T-helper 1 cell treated with Interleukin-12 subunit alpha and Interleukin-12 subunit beta and Interleukin-4 antibody, amounts not matched to agents 30 μg/mL and 1 μg/mL, for 36 hours (primary cell): ENCODE data around the gene BRI3BP.

Experiments used
- H3K27ac Mint-ChIP-seq: one replicate; pipeline ENCODE4 v1.8.0; 2021; ENCODE audit warnings: mild to moderate bottlenecking, mixed read lengths
- H3K27me3 Mint-ChIP-seq: one replicate; pipeline ENCODE4 v1.8.0; 2021; ENCODE audit warnings: low read depth, mixed read lengths
- H3K36me3 Mint-ChIP-seq: one replicate; pipeline ENCODE4 v1.8.0; 2021; ENCODE audit warnings: low read depth, mixed read lengths
- H3K4me1 Mint-ChIP-seq: one replicate; pipeline ENCODE4 v1.8.0; 2021; ENCODE audit warnings: low read depth, mixed read lengths
- H3K4me3 Mint-ChIP-seq: one replicate; pipeline ENCODE4 v1.8.0; 2021; ENCODE audit warnings: mild to moderate bottlenecking, moderate library complexity, mixed read lengths
- H3K9me3 Mint-ChIP-seq: one replicate; pipeline ENCODE4 v1.8.0; 2021; ENCODE audit warnings: mixed read lengths

Gene BRI3BP

DNA sequence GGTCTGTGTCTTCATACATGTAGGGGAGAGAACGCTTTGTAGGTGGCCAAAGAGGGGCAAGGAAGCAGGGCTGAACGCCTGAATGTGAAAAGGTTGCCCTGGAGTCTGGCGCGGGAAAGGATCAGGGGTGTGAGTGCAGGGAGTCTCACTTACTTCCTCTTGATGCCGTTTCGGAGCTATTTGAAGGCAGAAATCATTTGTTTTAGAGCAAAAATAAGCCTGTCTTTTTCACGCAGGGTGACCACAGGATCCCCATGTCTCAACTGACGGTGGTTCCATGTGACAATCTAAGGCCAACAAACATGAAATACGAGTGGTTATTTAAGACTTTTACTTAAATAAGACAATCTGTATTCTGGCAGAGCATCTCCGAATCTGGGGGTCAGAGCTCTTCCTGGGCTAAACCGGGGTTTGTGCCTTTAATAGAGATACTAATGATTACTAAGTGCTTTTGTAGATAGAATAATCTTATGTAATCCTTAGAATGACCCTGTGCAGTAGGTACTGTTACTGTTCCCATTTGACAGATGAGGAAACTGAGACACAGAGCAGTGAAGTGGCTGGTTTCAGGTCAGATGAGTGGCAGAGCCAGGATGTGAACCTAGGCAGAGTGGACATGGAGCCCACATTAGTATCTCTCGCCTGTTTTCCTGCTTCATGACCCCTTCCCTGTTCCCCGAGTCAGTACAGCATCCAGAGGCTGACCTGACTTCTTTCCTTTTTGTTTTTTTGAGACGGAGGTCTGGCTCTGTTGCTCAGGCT is 1.9 kb downstream of the BRI3BP start:
- peaks cover 4% of the 10 kb centered on the region for H3K36me3 Mint-ChIP-seq
- H3K9me3 Mint-ChIP-seq, result no peaks in the 10 kb centered on the region

DNA sequence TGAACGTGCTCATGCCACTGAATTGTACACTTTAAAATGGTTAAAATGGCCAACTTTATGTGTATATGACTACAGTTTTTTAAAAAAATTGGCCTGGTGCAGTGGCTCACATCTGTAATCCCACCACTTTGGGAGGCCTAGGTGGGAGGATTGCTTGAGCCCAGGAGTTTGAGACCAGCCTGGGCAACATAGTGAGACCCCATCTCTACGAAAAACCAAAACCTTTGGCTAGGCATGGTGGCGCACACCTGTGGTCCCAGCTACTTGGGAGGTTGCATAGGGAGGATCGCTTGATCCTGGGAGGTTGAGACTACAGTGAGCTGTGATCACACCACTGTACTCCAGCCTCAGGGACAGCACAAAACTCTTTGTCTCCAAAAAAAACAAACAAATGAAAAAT is 5.3 kb downstream of the BRI3BP start:
- no peaks in the 10 kb centered on the region for H3K27me3 Mint-ChIP-seq
- no peaks in the 10 kb centered on the region for H3K9me3 Mint-ChIP-seq
- H3K36me3 Mint-ChIP-seq, result peaks cover 4% of the 10 kb centered on the region
- H3K4me3 Mint-ChIP-seq, result no peak overlapping the region
- peaks cover 24% of the 10 kb centered on the region for H3K4me1 Mint-ChIP-seq
- no peak overlapping the region for H3K27ac Mint-ChIP-seq

More for the DNA sequence above, 1.9 kb downstream of the BRI3BP start:
- peak overlapping the region; percentile 79 for H3K27ac Mint-ChIP-seq
- peak overlapping the region; percentile 94 for H3K4me3 Mint-ChIP-seq
- H3K4me1 Mint-ChIP-seq, result peaks cover 24% of the 10 kb centered on the region
- no peaks in the 10 kb centered on the region for H3K27me3 Mint-ChIP-seq

DNA sequence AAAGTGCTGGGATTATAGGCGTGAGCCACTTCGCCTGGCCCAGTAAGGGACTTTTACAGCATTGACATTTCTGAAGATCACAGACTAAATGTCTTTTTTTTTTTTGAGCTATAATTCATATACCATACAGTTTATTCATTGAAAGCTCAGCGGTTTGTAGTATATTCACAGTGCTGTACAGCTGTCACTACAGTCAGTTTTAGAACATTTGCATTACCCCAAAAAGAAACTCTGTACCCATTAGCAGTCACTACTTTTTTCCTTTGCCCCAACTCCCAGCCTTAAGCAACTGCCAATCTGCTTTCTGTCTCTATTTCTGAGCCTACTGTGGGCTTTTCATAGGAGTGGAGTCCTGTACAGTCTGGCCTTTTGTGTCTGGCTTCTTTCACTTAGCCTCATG is 8.2 kb downstream of the BRI3BP start:
- H3K36me3 Mint-ChIP-seq, result peaks cover 4% of the 10 kb centered on the region
- no peak overlapping the region for H3K27ac Mint-ChIP-seq
- peaks cover 12% of the 10 kb centered on the region for H3K4me1 Mint-ChIP-seq
- no peaks in the 10 kb centered on the region for H3K27me3 Mint-ChIP-seq
- H3K9me3 Mint-ChIP-seq, result no peaks in the 10 kb centered on the region
- no peak overlapping the region for H3K4me3 Mint-ChIP-seq

DNA sequence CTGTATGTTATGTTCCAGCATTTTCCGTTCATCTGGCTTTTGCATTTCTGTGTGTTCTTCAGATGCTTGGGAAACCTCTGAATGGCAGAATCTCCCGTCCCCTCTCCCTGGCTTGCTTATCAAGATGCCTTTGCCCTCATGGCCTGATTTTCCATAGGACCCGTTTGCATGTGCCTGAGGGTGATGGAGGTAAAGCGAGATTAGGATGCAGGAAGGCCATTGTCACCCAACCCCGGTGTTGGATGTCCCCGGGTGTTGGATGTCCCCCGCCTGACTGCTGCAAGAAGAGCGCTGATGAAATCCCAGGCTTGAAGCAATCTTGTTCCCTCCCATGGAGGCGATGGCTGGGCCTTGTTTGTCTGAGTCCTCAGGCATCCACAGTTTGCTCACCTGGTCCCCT is 9.6 kb downstream of the BRI3BP start:
- H3K4me1 Mint-ChIP-seq, result peaks cover 12% of the 10 kb centered on the region
- no peak overlapping the region for H3K4me3 Mint-ChIP-seq
- H3K9me3 Mint-ChIP-seq, result no peaks in the 10 kb centered on the region
- H3K36me3 Mint-ChIP-seq, result no peaks in the 10 kb centered on the region
- no peaks in the 10 kb centered on the region for H3K27me3 Mint-ChIP-seq
- H3K27ac Mint-ChIP-seq, result no peak overlapping the region

DNA sequence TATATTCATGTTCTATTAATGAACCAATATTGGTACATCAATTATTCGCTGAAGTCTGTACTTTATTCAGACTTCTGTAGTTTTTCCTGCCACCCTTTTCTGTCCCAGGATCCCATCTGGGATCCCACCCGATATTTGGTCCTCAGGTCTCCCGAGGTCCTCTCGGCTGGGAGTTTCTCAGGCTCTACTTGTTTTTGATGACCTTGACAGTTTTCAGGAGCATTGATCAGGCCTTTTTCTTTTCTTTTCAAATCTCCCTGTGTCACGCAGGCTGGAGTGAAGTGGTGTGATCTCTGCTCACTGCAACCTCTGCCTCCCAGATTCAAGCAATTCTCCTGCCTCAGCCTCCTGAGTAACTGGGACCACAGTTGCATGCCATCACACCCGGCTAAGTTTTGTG is 11.2 kb downstream of the BRI3BP start:
- H3K9me3 Mint-ChIP-seq, result no peaks in the 10 kb centered on the region
- no peaks in the 10 kb centered on the region for H3K27me3 Mint-ChIP-seq
- peaks cover 9% of the 10 kb centered on the region for H3K4me1 Mint-ChIP-seq
- no peak overlapping the region for H3K27ac Mint-ChIP-seq
- H3K4me3 Mint-ChIP-seq, result no peak overlapping the region
- H3K36me3 Mint-ChIP-seq, result no peaks in the 10 kb centered on the region

DNA sequence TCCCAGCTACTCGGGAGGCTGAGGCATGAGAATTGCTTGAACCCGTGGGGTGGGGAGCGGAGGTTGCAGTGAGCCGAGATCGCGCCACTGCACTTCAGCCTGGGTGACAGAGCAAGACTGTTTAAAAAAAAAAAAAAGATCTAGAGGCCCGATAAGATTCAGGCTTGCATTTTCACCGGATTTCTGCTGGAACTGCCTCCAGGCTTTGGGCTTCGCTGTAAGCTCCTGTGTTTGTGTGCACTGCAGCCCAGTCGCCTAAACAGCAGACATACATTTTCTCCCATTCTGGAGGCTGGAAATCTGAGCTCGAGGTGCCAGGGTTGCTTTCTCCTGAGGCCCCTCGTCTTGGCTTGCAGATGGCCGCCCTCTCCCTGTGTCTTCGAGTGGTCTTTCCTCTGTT is 12.2 kb downstream of the BRI3BP start:
- no peaks in the 10 kb centered on the region for H3K9me3 Mint-ChIP-seq
- H3K4me3 Mint-ChIP-seq, result no peak overlapping the region
- H3K27ac Mint-ChIP-seq, result no peak overlapping the region
- H3K36me3 Mint-ChIP-seq, result no peaks in the 10 kb centered on the region
- no peaks in the 10 kb centered on the region for H3K27me3 Mint-ChIP-seq
- peaks cover 8% of the 10 kb centered on the region for H3K4me1 Mint-ChIP-seq

DNA sequence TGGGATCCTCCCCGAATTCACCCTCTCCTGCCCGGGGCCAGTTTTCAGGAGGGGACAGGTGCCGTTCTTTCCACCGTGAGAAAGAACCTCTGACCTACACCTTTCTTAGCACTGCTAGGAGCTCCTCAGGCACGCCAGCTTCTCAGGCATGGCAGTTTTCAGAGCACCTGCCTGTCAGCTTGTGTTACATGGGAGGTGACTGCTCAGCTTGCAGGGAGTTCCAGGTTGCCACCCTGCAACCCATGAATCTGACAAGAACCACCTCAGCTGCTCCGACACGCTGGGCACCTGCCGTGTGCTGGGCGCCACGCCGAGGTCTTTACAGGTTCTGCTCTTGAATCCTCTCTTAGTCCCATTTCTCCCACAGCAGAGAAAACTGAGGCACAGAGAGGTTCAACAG is 12.9 kb downstream of the BRI3BP start:
- Mint-ChIP-seq H3K9me3 (no peaks in the 10 kb centered on the region), H3K36me3 (no peaks in the 10 kb centered on the region), H3K4me1 (peaks cover 8% of the 10 kb centered on the region), H3K27me3 (no peaks in the 10 kb centered on the region), H3K27ac (no peak overlapping the region), H3K4me3 (no peak overlapping the region)

DNA sequence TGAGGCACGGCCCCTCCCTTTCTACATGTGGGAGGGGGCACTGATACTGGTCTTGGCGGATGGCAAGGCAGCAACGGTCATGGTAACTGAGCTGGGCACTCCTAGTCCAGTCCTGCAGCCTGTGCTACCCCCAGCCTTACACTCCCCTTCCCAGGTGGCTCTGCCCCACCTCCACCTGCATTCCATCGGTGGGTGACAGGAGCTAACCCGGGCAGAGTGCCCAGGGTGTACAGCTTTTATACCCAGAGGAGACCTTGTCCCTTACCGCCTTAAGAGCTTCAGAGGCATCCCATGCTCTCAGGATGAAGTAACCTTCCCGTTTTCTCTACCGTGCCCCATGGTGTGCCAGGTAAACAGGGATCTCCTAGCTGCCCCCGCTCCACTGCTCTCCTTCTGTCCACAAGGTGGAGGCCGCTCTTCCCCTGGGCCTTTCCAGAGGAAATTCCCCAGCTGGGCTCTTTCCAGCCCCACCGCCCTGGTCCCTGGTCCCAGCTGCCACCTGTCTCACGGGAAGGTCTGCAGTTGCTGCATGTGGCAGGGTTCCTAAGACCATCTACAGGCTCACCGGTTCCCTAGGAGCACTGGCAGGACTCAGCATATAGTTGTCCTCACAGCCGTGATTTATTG is 20.5 kb downstream of the BRI3BP start:
- no peaks in the 10 kb centered on the region for H3K27me3 Mint-ChIP-seq
- H3K27ac Mint-ChIP-seq, result no peak overlapping the region
- peaks cover 1% of the 10 kb centered on the region for H3K4me1 Mint-ChIP-seq
- H3K36me3 Mint-ChIP-seq, result peaks cover 7% of the 10 kb centered on the region
- H3K9me3 Mint-ChIP-seq, result no peaks in the 10 kb centered on the region
- H3K4me3 Mint-ChIP-seq, result no peak overlapping the region

DNA sequence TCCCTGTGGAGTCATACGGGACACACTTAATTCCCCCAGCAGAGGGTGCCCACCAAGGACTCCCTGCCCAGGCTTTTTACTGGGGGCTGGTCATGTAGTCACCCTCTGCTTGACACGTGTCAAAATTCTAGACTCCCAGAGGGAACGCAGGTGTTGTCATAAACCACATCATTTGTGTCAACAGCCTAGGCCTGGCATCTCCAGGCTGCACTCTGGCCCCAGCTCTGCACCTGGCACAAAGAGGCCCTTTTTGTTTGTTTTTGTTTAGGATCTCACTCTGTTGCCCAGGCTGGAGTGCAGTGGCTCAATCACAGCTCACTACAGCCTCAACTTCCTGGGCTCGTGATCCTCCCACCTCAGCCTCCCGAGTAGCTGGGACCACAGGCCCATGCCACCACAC is 21.1 kb downstream of the BRI3BP start:
- H3K9me3 Mint-ChIP-seq, result no peaks in the 10 kb centered on the region
- H3K4me3 Mint-ChIP-seq, result no peak overlapping the region
- H3K4me1 Mint-ChIP-seq, result peaks cover 1% of the 10 kb centered on the region
- no peak overlapping the region for H3K27ac Mint-ChIP-seq
- H3K36me3 Mint-ChIP-seq, result peaks cover 7% of the 10 kb centered on the region
- no peaks in the 10 kb centered on the region for H3K27me3 Mint-ChIP-seq

DNA sequence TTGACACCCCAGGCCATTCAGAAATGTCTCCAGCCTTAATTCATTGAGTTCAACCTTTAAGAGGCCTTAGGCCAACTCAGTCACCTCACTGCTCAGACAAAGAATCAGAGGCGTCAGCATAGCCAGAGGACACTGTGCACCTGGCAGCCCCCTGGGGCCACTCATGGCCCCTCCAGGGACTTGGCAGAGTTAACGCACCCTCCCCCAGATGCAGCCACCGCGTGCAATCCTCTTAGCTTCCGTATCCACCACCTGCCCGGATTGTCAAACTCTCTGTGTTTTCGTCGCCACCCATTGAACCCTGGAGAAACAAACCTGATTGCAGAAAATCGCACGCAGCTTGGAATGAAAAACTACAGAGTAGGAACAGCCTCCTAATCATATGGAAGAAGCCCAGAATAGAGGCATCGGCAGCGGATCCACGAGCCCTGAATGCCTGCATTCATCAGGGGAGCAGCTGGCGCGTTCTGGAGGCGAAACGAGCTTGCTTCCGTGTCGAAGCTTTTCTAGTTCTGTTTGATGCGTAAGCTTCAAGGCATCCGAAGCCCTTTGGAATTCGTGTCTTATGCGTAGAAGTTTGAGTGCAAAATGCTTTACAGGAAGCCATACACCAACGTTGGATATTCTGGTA is 22.4 kb downstream of the BRI3BP start:
- Mint-ChIP-seq H3K9me3 (no peaks in the 10 kb centered on the region), H3K4me1 (no peaks in the 10 kb centered on the region), H3K4me3 (no peak overlapping the region), H3K27ac (no peak overlapping the region), H3K27me3 (no peaks in the 10 kb centered on the region), H3K36me3 (peaks cover 7% of the 10 kb centered on the region)

DNA sequence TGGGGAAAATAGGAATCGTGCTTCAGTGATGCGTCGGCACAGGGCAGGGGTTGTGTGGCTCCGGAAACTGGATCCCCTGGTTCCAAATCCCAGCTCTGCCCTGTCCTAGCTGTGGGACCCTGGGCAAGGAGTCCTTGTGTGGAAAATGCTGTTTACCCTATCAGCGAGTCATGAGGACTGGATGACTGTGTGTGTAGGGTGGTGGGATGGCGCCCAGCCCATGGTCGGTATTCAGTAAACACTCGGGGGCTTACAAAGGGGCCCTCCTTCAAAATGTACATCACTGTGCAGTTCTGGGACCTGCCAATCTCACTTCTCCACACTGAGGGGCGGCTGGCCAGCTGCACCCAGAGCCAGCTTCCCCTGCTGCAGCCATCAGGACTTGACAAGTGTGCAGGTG is 24.4 kb downstream of the BRI3BP start:
- Mint-ChIP-seq H3K36me3 (peaks cover 10% of the 10 kb centered on the region), H3K9me3 (no peaks in the 10 kb centered on the region), H3K27me3 (no peaks in the 10 kb centered on the region), H3K4me3 (no peak overlapping the region), H3K4me1 (no peaks in the 10 kb centered on the region), H3K27ac (no peak overlapping the region)

DNA sequence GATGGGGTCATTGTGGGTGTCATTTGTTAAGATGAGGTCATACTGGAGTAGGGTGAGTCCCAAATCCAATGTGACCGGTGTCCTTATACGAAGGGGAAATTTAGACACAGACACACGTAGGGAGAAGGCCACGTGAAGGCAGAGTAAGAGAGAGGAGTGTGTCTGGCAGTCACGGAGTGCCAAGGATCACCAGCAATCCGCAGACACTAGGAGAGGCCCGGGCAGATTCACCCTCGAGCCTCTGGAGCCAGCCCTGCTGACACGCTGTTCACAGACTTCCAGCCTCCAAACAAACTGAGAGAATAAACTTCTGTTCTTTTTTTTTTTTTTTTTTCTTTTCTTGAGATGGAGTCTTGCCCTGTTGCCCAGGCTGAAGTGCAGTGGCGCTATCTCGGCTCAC is 24.9 kb downstream of the BRI3BP start:
- H3K9me3 Mint-ChIP-seq, result no peaks in the 10 kb centered on the region
- H3K27me3 Mint-ChIP-seq, result no peaks in the 10 kb centered on the region
- peaks cover 13% of the 10 kb centered on the region for H3K36me3 Mint-ChIP-seq
- H3K27ac Mint-ChIP-seq, result no peak overlapping the region
- no peak overlapping the region for H3K4me3 Mint-ChIP-seq
- no peaks in the 10 kb centered on the region for H3K4me1 Mint-ChIP-seq

DNA sequence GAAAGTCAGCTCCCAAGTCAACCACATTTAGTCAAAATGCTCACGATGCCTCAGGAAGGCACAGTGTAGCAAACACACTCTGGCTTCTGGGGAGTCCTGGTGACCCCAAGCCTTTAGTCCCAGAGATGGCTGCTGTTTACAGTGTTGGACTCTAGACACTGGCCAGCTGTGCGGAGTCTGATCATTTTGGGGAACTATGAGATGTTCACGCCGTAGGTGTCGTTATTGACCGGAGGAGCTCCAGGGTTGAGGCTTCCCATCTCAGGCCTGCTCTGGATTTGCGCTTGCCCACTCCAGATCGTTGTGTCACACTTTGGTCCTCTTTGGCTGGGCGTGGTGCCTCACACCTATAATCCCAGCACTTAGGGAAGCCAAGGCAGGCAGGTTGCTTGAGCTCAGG is 27.7 kb downstream of the BRI3BP start:
- Mint-ChIP-seq H3K4me3 (no peak overlapping the region), H3K27me3 (no peaks in the 10 kb centered on the region), H3K4me1 (no peaks in the 10 kb centered on the region), H3K36me3 (peaks cover 13% of the 10 kb centered on the region), H3K27ac (no peak overlapping the region), H3K9me3 (no peaks in the 10 kb centered on the region)

DNA sequence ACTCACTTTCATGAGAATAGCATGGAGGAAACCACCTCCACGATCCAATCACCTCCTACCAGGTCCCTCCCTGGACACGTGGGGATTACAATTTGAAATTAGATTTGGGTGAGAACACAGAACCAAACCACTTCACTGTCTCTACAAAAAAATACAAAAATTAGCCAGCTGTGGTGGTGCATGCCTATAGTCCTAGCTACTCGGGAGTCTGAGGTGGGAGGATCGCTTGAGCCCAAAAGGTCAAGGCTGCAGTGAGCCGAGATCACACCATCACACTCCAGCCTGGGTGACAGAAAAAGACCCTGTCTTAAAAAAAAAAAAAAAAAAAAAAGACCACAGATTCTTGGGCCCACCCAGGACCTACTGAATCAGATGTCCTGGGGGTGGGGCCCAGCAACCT is 28.3 kb downstream of the BRI3BP start:
- H3K4me1 Mint-ChIP-seq, result no peaks in the 10 kb centered on the region
- peaks cover 13% of the 10 kb centered on the region for H3K36me3 Mint-ChIP-seq
- H3K9me3 Mint-ChIP-seq, result no peaks in the 10 kb centered on the region
- no peak overlapping the region for H3K27ac Mint-ChIP-seq
- H3K27me3 Mint-ChIP-seq, result no peaks in the 10 kb centered on the region
- H3K4me3 Mint-ChIP-seq, result no peak overlapping the region

DNA sequence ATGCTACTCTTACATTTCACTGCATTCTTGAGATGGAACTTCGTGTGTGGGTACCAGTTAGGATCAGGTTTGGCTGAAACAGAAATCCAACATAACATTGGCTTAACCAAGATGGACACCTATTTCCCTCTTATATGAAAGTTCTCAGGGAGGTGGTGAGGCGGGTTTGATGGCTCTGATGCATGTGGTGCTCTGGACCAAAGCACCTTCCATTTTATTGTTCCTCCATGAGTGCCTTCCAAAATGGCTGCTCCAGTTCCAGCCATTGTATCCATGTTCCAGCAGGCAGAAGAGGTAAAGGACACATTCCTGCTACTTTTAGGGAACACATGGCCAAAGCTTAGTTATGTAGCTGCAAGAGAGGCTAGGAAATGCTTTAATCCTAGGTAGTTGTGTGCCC is 29.6 kb downstream of the BRI3BP start:
- H3K4me3 Mint-ChIP-seq, result no peak overlapping the region
- no peaks in the 10 kb centered on the region for H3K4me1 Mint-ChIP-seq
- peaks cover 13% of the 10 kb centered on the region for H3K36me3 Mint-ChIP-seq
- no peaks in the 10 kb centered on the region for H3K9me3 Mint-ChIP-seq
- no peaks in the 10 kb centered on the region for H3K27me3 Mint-ChIP-seq
- H3K27ac Mint-ChIP-seq, result no peak overlapping the region
